Glutamatergic neuron (in vitro differentiated cells): ENCODE results near the gene KLHL40. TPM values are rescaled to one million over a fixed set of nuclear protein-coding genes. Genes with fewer than 3 reads are reported as not detected.

Experiments
- DNase-seq: peaks from one replicate; pipeline ENCODE4 v3.0.0; 2022
- H3K27ac Mint-ChIP-seq: one replicate; pipeline ENCODE4 v1.8.0; 2020; ENCODE audit warnings: mild to moderate bottlenecking, mixed read lengths, inconsistent platforms; ENCODE audit not compliant: unreplicated experiment
- H3K27me3 Mint-ChIP-seq: one replicate; pipeline ENCODE4 v1.8.0; 2020; ENCODE audit warnings: mild to moderate bottlenecking, moderate library complexity, mixed read lengths, inconsistent platforms; ENCODE audit not compliant: unreplicated experiment
- H3K36me3 Mint-ChIP-seq: one replicate; pipeline ENCODE4 v1.8.0; 2020; ENCODE audit warnings: mild to moderate bottlenecking, mixed read lengths, inconsistent platforms; ENCODE audit not compliant: unreplicated experiment
- H3K4me1 Mint-ChIP-seq: one replicate; pipeline ENCODE4 v1.8.0; 2020; ENCODE audit warnings: mild to moderate bottlenecking, low read depth, mixed read lengths, inconsistent platforms; ENCODE audit not compliant: unreplicated experiment
- H3K4me3 Mint-ChIP-seq: one replicate; pipeline ENCODE4 v1.8.0; 2020; ENCODE audit warnings: mild to moderate bottlenecking, mixed read lengths, inconsistent platforms; ENCODE audit not compliant: unreplicated experiment
- H3K9me3 Mint-ChIP-seq: one replicate; pipeline ENCODE4 v1.8.0; 2020; ENCODE audit warnings: mild to moderate bottlenecking, moderate library complexity, mixed read lengths, inconsistent platforms; ENCODE audit not compliant: unreplicated experiment
- long read RNA-seq: library from polyadenylated mRNA; unstranded; transcript quantifications from one replicate; pipeline ENCODE4 v2.0.0, GENCODE V29; 2020; ENCODE audit not compliant: unreplicated experiment
- total RNA-seq: library from RNA; stranded (reverse); fragmentation: NEBNext Ultra II Directional; extraction: Animal tissue kit (Norgen Biotek cat#: 25700); gene quantifications from one replicate; pipeline ENCODE4 v1.2.1, GENCODE V29; 2021; ENCODE audit not compliant: unreplicated experiment
- TF ChIP-seq, protein P1 (sequence below): fragments of 200-600 bp; sonication (generic); IDR thresholded peaks from one replicate; pipeline ENCODE4 v1.5.0; 2021; ENCODE audit not compliant: partially characterized antibody, unreplicated experiment

The KLHL40 gene
- 0.44 TPM for total RNA-seq
- long read RNA-seq, result 0 reads

- TF ChIP-seq, protein P1, sequence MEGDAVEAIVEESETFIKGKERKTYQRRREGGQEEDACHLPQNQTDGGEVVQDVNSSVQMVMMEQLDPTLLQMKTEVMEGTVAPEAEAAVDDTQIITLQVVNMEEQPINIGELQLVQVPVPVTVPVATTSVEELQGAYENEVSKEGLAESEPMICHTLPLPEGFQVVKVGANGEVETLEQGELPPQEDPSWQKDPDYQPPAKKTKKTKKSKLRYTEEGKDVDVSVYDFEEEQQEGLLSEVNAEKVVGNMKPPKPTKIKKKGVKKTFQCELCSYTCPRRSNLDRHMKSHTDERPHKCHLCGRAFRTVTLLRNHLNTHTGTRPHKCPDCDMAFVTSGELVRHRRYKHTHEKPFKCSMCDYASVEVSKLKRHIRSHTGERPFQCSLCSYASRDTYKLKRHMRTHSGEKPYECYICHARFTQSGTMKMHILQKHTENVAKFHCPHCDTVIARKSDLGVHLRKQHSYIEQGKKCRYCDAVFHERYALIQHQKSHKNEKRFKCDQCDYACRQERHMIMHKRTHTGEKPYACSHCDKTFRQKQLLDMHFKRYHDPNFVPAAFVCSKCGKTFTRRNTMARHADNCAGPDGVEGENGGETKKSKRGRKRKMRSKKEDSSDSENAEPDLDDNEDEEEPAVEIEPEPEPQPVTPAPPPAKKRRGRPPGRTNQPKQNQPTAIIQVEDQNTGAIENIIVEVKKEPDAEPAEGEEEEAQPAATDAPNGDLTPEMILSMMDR, result no peak
- DNase-seq, result no peak
- H3K4me1 Mint-ChIP-seq, result peaks cover 21% of the 10 kb centered on the region
- no peak within 1 kb of the TSS for H3K4me3 Mint-ChIP-seq
- H3K27me3 Mint-ChIP-seq, result peaks cover 9% of the 10 kb centered on the region
- no peak within 1 kb of the TSS for H3K27ac Mint-ChIP-seq
- H3K9me3 Mint-ChIP-seq, result peaks cover 17% of the 10 kb centered on the region
- no peaks in the 10 kb centered on the region for H3K36me3 Mint-ChIP-seq
Measured at GRCh38 chr3:42685363-42685881, at the start of gene KLHL40. KLHL40 (plus strand) TSS chr3:42685537; CDS start chr3:42685619, 82 bp downstream.

DNA sequence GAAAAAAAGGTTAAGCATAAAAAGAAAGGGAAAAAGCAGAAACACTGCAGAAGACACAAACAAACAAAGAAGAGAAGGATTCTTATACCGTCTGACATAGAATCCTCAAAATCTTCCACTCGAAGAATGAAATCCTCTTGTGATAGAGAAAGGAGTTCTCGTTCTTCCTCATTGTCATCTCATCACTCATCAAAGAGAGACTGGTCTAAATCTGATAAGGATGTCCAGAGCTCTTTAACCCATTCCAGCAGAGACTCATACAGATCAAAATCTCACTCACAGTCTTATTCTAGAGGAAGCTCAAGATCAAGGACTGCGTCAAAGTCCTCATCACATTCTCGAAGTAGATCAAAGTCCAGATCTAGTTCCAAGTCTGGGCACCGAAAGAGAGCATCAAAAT, 48.3 kb upstream of the KLHL40 start:
- Mint-ChIP-seq H3K9me3 (no peaks in the 10 kb centered on the region), H3K27ac (no peak overlapping the region), H3K4me3 (no peak overlapping the region), H3K36me3 (peaks cover 5% of the 10 kb centered on the region), H3K4me1 (no peaks in the 10 kb centered on the region), H3K27me3 (no peaks in the 10 kb centered on the region)
- DNase-seq, result no peak
- TF ChIP-seq, protein P1, result no peak

- no peaks in the 10 kb centered on the region for H3K9me3 Mint-ChIP-seq
- TF ChIP-seq, protein P1, result no peak
- no peaks in the 10 kb centered on the region for H3K4me1 Mint-ChIP-seq
- DNase-seq, result no peak
- H3K27me3 Mint-ChIP-seq, result no peaks in the 10 kb centered on the region
- H3K27ac Mint-ChIP-seq, result no peak overlapping the region
- no peak overlapping the region for H3K4me3 Mint-ChIP-seq
- peaks cover 6% of the 10 kb centered on the region for H3K36me3 Mint-ChIP-seq
Measured at GRCh38 chr3:42638339-42638842, 46.9 kb upstream of the KLHL40 start.

DNA sequence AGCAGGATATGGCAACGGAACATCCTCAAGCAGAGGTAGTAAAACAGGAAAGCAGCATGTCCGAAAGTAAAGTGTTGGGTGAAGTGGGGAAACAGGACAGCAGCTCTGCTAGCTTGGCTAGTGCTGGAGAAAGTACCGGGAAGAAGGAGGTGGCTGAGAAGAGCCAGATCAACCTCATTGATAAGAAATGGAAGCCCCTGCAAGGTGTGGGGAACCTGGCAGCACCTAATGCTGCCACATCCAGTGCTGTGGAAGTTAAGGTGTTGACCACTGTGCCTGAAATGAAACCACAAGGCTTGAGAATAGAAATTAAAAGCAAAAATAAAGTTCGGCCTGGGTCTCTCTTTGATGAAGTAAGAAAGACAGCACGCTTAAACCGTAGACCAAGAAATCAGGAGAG, 46.1 kb upstream of the KLHL40 start:
- H3K27ac Mint-ChIP-seq, result no peak overlapping the region
- peaks cover 11% of the 10 kb centered on the region for H3K36me3 Mint-ChIP-seq
- no peak for DNase-seq
- TF ChIP-seq, protein P1, result no peak
- H3K4me1 Mint-ChIP-seq, result no peaks in the 10 kb centered on the region
- H3K4me3 Mint-ChIP-seq, result no peak overlapping the region
- H3K9me3 Mint-ChIP-seq, result no peaks in the 10 kb centered on the region
- H3K27me3 Mint-ChIP-seq, result peaks cover 2% of the 10 kb centered on the region

- H3K4me3 Mint-ChIP-seq, result no peak overlapping the region
- H3K4me1 Mint-ChIP-seq, result no peaks in the 10 kb centered on the region
- peaks cover 2% of the 10 kb centered on the region for H3K27me3 Mint-ChIP-seq
- H3K27ac Mint-ChIP-seq, result no peak overlapping the region
- H3K36me3 Mint-ChIP-seq, result peaks cover 11% of the 10 kb centered on the region
- no peaks in the 10 kb centered on the region for H3K9me3 Mint-ChIP-seq
- TF ChIP-seq, protein P1, result no peak
- no peak for DNase-seq
Measured at GRCh38 chr3:42640129-42640528, 45.2 kb upstream of the KLHL40 start.
